Measurements from ENCODE around the gene PRDM16.

DNA sequence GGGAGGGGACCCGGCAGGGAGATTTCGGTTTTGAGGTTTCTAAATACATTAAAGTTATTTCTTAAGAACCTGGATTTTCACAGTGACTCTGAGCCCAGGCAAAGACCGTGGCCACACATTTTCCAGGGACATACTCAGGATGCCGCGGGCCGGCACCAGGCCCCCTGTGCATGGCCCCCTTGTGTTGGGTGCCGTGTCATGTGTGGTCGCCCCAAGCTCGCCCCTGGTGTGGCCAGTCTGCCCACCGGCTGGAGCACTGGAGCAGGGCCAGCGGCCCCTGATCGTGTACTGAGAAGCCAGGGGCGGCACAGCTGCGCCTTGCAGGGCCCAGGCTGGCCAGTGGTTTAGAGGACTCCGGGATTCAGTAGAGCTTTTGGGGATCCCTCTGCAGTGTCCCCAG lies 412.0 kb downstream of the PRDM16 start:
- TF ChIP-seq, protein P1, sequence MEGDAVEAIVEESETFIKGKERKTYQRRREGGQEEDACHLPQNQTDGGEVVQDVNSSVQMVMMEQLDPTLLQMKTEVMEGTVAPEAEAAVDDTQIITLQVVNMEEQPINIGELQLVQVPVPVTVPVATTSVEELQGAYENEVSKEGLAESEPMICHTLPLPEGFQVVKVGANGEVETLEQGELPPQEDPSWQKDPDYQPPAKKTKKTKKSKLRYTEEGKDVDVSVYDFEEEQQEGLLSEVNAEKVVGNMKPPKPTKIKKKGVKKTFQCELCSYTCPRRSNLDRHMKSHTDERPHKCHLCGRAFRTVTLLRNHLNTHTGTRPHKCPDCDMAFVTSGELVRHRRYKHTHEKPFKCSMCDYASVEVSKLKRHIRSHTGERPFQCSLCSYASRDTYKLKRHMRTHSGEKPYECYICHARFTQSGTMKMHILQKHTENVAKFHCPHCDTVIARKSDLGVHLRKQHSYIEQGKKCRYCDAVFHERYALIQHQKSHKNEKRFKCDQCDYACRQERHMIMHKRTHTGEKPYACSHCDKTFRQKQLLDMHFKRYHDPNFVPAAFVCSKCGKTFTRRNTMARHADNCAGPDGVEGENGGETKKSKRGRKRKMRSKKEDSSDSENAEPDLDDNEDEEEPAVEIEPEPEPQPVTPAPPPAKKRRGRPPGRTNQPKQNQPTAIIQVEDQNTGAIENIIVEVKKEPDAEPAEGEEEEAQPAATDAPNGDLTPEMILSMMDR (conservative IDR thresholded peaks at IDR 0.05; ENCODE audit: low read depth, low read length), result no peak
- TF ChIP-seq POLR2A (IDR thresholded peaks at IDR 0.05; ENCODE audit: low read depth, low read length) (no peak), RAD21 (IDR thresholded peaks at IDR 0.05; ENCODE audit: low read length) (no peak), FOS (IDR thresholded peaks at IDR 0.05; ENCODE audit: low read depth, low read length) (no peak), BHLHE40 (IDR thresholded peaks at IDR 0.05; ENCODE audit: low read depth, low read length) (no peak), RCOR1 (IDR thresholded peaks at IDR 0.05; ENCODE audit: insufficient replicate concordance, low read length) (no peak), RFX5 (IDR thresholded peaks at IDR 0.05; ENCODE audit: low read depth, low read length) (no peak), CEBPB (IDR thresholded peaks at IDR 0.05; ENCODE audit: low read depth, low read length) (no peak), SMC3 (IDR thresholded peaks at IDR 0.05; ENCODE audit: low read depth, low read length) (no peak), MAFK (IDR thresholded peaks at IDR 0.05; ENCODE audit: low read depth, low read length) (no peak), MXI1 (IDR thresholded peaks at IDR 0.05; ENCODE audit: borderline replicate concordance, low read depth, low read length) (no peak), MAZ (IDR thresholded peaks at IDR 0.05; ENCODE audit: borderline replicate concordance, low read depth, low read length) (no peak), CHD1 (IDR thresholded peaks at IDR 0.05; ENCODE audit: low read depth, low read length) (no peak)
- TF ChIP-seq, protein P2, sequence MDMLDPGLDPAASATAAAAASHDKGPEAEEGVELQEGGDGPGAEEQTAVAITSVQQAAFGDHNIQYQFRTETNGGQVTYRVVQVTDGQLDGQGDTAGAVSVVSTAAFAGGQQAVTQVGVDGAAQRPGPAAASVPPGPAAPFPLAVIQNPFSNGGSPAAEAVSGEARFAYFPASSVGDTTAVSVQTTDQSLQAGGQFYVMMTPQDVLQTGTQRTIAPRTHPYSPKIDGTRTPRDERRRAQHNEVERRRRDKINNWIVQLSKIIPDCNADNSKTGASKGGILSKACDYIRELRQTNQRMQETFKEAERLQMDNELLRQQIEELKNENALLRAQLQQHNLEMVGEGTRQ (IDR thresholded peaks at IDR 0.05; ENCODE audit: low read depth, low read length), result no peak
